Ishikawa (cell line): ENCODE measurements around the gene PDCD1.

ENCODE experiments used
- CEBPB ChIP-seq: IDR thresholded peaks from 2 replicates; pipeline ENCODE4 v1.6.1; 2012
- CREB1 ChIP-seq: IDR thresholded peaks from 2 replicates; pipeline ENCODE4 v1.6.1; 2012; ENCODE audit warnings: low read depth
- EGR1 ChIP-seq: IDR thresholded peaks from 2 replicates; pipeline ENCODE4 v1.6.1; 2012
- EP300 ChIP-seq: IDR thresholded peaks from 2 replicates; pipeline ENCODE4 v1.6.1; 2012; ENCODE audit warnings: borderline replicate concordance
- FOXM1 ChIP-seq: IDR thresholded peaks from 2 replicates; pipeline ENCODE4 v1.6.1; 2012; ENCODE audit warnings: low read depth, borderline replicate concordance
- MAX ChIP-seq: IDR thresholded peaks from 2 replicates; pipeline ENCODE4 v1.6.1; 2012
- NFIC ChIP-seq: IDR thresholded peaks from 2 replicates; pipeline ENCODE4 v1.6.1; 2012
- RAD21 ChIP-seq: IDR thresholded peaks from 2 replicates; pipeline ENCODE4 v1.6.1; 2012; ENCODE audit warnings: low read depth
- TAF1 ChIP-seq: IDR thresholded peaks from 2 replicates; pipeline ENCODE4 v1.6.1; 2012; ENCODE audit warnings: low read depth, mild to moderate bottlenecking
- TCF12 ChIP-seq: IDR thresholded peaks from 2 replicates; pipeline ENCODE4 v1.6.1; 2012; ENCODE audit warnings: low read depth
- TEAD4 ChIP-seq: IDR thresholded peaks from 2 replicates; pipeline ENCODE4 v1.6.1; 2012
- YY1 ChIP-seq: IDR thresholded peaks from 2 replicates; pipeline ENCODE4 v1.6.1; 2012; ENCODE audit warnings: low read depth
- ZBTB7A ChIP-seq: IDR thresholded peaks from 2 replicates; pipeline ENCODE4 v1.6.1; 2012; ENCODE audit warnings: low read depth
- TF ChIP-seq, protein P1 (sequence below): IDR thresholded peaks from 2 replicates; pipeline ENCODE4 v1.6.1; 2012
- TF ChIP-seq, protein P2 (sequence below): IDR thresholded peaks from 2 replicates; pipeline ENCODE4 v1.6.1; 2012; ENCODE audit warnings: low read depth, mild to moderate bottlenecking

PDCD1 gene

DNA sequence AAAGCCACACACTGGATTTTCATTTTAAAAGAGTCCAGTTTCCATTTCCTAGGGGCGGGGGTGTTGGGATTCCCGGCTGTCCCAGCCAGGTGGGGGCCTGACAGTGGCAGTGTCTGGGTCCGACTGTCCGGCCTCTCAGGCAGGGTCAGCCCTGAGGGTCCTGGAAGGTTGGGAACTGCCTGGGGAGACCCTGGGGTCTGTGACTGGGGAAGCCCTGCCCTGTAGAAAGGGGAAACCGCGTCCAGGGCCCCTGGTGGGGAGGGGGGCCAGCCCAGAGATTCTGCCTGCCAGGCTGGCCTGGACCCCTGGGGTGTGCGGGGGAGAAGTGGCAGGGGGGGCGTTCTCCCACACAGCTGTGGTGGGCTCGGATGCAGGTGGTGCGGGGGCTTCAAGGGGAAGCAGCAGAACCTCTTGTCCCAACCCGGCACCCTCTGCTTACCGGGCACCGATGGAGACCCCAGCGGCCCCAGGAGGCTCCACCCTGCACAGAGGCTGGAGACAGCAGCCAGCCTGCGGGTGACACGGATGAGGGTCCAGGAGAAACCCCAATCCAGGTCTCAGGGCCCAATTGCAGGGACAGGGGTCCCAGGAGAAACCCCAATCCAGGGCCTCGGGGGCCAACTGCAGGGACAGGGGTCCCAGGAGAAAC lies 15.7 kb upstream of the PDCD1 start:
- no peak for TF ChIP-seq MAX
- no peak for TF ChIP-seq TAF1
- no peak for TF ChIP-seq ZBTB7A
- TF ChIP-seq EP300, result no peak
- no peak for TF ChIP-seq CREB1
- TF ChIP-seq RAD21, result no peak
- TF ChIP-seq EGR1, result no peak
- no peak for TF ChIP-seq TEAD4
- TF ChIP-seq, protein P1, sequence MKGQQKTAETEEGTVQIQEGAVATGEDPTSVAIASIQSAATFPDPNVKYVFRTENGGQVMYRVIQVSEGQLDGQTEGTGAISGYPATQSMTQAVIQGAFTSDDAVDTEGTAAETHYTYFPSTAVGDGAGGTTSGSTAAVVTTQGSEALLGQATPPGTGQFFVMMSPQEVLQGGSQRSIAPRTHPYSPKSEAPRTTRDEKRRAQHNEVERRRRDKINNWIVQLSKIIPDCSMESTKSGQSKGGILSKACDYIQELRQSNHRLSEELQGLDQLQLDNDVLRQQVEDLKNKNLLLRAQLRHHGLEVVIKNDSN, result no peak
- no peak for TF ChIP-seq CEBPB
- TF ChIP-seq TCF12, result no peak
- TF ChIP-seq, protein P2, sequence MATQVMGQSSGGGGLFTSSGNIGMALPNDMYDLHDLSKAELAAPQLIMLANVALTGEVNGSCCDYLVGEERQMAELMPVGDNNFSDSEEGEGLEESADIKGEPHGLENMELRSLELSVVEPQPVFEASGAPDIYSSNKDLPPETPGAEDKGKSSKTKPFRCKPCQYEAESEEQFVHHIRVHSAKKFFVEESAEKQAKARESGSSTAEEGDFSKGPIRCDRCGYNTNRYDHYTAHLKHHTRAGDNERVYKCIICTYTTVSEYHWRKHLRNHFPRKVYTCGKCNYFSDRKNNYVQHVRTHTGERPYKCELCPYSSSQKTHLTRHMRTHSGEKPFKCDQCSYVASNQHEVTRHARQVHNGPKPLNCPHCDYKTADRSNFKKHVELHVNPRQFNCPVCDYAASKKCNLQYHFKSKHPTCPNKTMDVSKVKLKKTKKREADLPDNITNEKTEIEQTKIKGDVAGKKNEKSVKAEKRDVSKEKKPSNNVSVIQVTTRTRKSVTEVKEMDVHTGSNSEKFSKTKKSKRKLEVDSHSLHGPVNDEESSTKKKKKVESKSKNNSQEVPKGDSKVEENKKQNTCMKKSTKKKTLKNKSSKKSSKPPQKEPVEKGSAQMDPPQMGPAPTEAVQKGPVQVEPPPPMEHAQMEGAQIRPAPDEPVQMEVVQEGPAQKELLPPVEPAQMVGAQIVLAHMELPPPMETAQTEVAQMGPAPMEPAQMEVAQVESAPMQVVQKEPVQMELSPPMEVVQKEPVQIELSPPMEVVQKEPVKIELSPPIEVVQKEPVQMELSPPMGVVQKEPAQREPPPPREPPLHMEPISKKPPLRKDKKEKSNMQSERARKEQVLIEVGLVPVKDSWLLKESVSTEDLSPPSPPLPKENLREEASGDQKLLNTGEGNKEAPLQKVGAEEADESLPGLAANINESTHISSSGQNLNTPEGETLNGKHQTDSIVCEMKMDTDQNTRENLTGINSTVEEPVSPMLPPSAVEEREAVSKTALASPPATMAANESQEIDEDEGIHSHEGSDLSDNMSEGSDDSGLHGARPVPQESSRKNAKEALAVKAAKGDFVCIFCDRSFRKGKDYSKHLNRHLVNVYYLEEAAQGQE, result no peak
- TF ChIP-seq NFIC, result no peak
- TF ChIP-seq YY1, result no peak
- no peak for TF ChIP-seq FOXM1

DNA sequence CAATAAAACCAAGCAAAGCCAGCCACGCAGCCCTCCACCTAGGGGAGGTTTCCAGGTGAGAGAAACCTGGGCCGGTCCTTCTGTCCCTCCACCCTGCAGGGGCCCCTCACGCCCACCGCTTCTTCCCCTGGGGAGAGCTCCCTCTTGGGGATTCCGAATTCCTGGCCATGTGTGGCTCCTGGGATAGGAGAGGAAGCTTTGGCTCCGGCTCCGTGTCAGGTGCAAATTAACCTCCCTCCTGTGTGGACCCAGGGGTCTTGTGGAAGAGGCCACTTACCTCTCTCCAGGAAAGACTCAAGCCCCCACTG lies 15.1 kb upstream of the PDCD1 start:
- TF ChIP-seq EP300, result no peak
- TF ChIP-seq TCF12, result no peak

- no peak for TF ChIP-seq TAF1
- no peak for TF ChIP-seq NFIC
- no peak for TF ChIP-seq TEAD4
- TF ChIP-seq, protein P1, result no peak
- TF ChIP-seq ZBTB7A, result no peak
- no peak for TF ChIP-seq FOXM1
- TF ChIP-seq CEBPB, result no peak
- no peak for TF ChIP-seq MAX
- no peak for TF ChIP-seq RAD21
- TF ChIP-seq TCF12, result no peak
- no peak for TF ChIP-seq EGR1
- TF ChIP-seq YY1, result no peak
- TF ChIP-seq EP300, result no peak
- no peak for TF ChIP-seq CREB1
- TF ChIP-seq, protein P2, result no peak
Observed at GRCh38 chr2:241873081-241873802, 14.5 kb upstream of the PDCD1 start.

DNA sequence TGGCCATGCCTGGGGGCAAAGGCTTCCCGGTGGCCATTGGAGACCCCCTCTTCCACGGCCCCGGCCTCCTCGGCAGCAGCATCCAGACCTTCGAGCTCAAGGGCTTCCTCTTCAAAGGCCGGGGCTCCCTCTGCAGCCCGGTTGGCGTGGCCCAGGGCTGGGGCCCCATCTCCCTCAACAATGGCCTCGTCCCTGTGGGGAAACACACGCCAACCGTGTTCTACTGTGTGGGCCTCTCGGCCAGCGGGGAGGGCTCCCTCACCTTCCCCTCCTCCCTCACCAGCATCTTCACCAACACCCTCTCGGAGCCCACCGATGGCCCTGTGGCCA lies 13.6 kb upstream of the PDCD1 start:
- TF ChIP-seq ZBTB7A, result no peak
- no peak for TF ChIP-seq EP300
- TF ChIP-seq, protein P2, result no peak
- no peak for TF ChIP-seq TAF1
- TF ChIP-seq FOXM1, result no peak
- no peak for TF ChIP-seq EGR1
- no peak for TF ChIP-seq CEBPB
- TF ChIP-seq, protein P1, result no peak
- TF ChIP-seq YY1, result no peak
- no peak for TF ChIP-seq TEAD4
- TF ChIP-seq RAD21, result no peak
- TF ChIP-seq MAX, result no peak
- TF ChIP-seq TCF12, result no peak
- TF ChIP-seq CREB1, result no peak
- no peak for TF ChIP-seq NFIC
